ENCODE results near the gene CPA5.
"Not testable (repeated sequence)": the region's sequence is repeated elsewhere in the genome, so short reads cannot be mapped to it uniquely, and the experiment has no call there.

Gene CPA5

GRCh38 chr7:130344271-130344866 is at the start of gene CPA5:
TSS of gene CPA5 (plus strand) at chr7:130344816. CDS start at chr7:130346486, 1,670 bp downstream.
- no peak for DNase-seq (ENCODE audit: low read depth in 3 of 3, low spot score in 1 of 3)

DNA sequence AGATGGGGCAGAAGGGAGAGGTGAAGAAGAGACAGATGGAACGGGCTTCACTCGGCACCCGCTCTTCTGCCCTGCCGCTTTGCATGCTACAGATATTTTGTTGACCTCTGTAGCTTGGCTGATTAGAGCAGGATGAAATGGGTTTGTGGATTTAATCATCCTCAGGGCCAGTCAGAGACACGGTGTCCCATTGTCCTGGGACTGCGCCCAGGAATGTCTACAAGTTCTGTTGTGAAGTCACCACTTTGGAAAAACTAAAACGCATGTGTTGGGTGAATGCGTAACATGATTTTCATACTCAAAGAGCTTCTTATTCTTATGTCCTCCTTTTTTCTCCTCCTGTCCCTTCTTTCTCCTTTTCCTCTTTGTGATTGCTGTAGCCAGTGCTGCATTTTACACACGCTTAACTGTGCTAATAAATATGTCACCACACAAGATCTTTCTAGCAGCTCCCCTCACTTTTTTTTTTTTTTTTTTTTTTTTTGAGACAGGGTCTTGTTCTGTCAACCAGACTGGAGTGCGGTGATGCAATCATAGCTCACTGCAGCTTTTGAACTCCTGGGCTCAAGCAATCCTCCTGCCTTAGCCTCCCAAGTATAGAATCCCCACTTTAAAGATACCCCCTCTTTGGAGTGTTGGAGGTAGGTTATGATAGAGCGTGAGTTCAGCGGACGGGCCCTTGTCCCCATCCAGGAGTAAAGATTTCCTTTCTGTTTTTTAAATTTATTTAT is 48.2 kb upstream of the CPA5 start:
- no peak for DNase-seq (ENCODE audit: low read depth in 3 of 3, low spot score in 1 of 3)

GRCh38 chr7:130297628-130298543 is 46.7 kb upstream of the CPA5 start:
- no peak for DNase-seq (ENCODE audit: low read depth in 3 of 3, low spot score in 1 of 3)

DNA sequence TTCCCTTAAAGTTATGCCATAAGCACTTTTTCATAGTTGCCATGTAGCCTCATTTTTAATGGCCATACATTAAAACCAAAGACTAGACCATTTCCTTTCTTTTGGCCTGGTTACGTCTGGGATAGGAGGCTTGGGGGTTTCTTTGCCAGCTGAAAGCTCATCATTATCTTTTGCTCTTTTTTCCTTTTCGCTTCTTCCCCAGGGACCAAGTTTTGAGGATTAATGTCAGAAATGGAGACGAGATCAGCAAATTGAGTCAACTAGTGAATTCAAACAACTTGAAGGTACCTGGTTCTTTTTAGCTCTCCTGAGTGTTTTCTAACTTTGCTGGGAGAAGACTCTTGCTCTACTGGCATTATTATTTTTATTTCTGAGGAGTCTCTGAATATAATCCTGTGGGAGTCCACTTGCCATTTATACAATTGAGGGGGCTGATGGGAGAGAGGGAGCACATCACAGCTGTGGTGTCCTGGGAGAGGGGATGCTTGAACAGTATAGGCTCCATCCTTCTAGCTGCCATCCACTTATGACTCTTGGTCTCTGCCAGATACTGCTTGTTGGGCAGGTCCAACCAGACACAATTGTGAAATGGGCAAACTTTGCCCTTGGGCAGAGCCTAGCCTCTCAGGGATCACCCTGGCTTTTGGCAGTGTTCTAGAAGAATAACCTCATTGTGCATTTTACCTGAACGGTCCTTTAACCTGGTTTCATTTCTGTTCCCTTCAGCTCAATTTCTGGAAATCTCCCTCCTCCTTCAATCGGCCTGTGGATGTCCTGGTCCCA is 45.9 kb upstream of the CPA5 start:
- DNase-seq (ENCODE audit: low read depth in 3 of 3, low spot score in 1 of 3), result no peak

DNA sequence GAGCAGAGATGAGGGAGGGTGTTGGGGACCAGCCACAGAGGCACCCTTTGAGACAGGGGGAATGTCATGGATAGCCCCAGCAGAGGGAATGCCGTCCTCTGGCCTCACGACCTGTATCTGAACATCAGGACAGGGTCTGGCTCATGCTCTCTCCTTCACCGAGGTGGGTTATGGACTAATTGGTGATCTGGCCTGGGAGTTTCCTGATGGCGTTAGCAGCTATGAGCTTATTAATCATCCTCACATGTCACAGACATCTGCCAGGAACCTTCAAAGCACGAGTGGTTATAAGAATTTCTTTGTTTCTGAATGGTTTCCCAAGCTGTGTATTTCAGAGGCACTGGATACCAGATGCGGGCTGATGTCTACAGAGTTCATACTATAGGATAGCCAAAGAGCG is 44.8 kb upstream of the CPA5 start:
- no peak for DNase-seq (ENCODE audit: low read depth in 3 of 3, low spot score in 1 of 3)

GRCh38 chr7:130301501-130302020 is 43.1 kb upstream of the CPA5 start:
- no peak for DNase-seq (ENCODE audit: low read depth in 3 of 3, low spot score in 1 of 3)

- DNase-seq (ENCODE audit: low read depth in 3 of 3, low spot score in 1 of 3), result no peak
These were observed 42.0 kb upstream of the CPA5 start for GRCh38 chr7:130302649-130303048.

DNA sequence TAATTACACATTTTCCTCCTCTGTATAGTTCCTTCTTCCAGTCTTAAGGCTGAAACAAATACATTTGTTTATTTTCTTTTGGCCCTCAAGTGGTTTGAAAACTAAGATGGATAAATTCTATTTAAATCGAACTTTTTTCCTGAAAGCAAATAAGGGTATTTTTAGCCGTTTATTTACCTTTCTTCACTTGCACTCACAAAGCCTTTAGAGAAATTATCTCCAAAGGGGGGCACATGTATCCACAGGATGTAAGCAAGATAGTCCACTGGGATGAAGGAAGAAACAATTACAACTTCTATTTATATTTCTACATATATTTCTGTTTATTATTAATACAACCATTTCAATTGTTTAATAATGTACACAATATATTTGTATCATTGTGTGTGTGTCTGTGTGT is 41.5 kb upstream of the CPA5 start:
- DNase-seq (ENCODE audit: low read depth in 3 of 3, low spot score in 1 of 3), result no peak

- no peak for DNase-seq (ENCODE audit: low read depth in 3 of 3, low spot score in 1 of 3)
These were observed 41.1 kb upstream of the CPA5 start for GRCh38 chr7:130303551-130303950.

GRCh38 chr7:130303982-130304381 is 40.6 kb upstream of the CPA5 start:
- no peak for DNase-seq (ENCODE audit: low read depth in 3 of 3, low spot score in 1 of 3)

GRCh38 chr7:130304878-130305277 is 39.7 kb upstream of the CPA5 start:
- DNase-seq (ENCODE audit: low read depth in 3 of 3, low spot score in 1 of 3), result no peak

GRCh38 chr7:130305433-130306042 is 39.1 kb upstream of the CPA5 start:
- no peak for DNase-seq (ENCODE audit: low read depth in 3 of 3, low spot score in 1 of 3)

GRCh38 chr7:130309986-130310385 is 34.6 kb upstream of the CPA5 start:
- DNase-seq (ENCODE audit: low read depth in 3 of 3, low spot score in 1 of 3), result no peak

DNA sequence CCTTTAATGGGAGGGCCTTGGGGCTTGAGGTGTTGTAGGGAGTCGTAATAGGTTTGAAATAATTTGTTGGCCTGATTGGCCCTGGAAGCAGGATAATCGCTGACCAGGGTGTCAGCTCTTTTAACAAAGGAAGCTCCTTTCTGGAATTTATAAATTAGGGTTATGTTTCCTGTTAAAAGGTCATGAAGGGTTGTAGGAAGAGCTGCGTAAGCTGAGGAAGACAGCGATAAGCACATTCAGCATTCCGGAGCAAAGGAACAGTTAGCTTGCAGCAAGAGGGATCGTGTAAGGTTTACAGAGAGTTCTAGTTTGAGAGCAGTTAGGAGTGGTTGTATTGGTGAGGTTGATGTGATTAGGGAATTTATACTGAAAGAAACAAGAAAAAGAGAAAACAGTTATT is 30.3 kb upstream of the CPA5 start:
- no peak for DNase-seq (ENCODE audit: low read depth in 3 of 3, low spot score in 1 of 3)

GRCh38 chr7:130319541-130319940 is 25.1 kb upstream of the CPA5 start:
- no peak for DNase-seq (ENCODE audit: low read depth in 3 of 3, low spot score in 1 of 3)

- DNase-seq (ENCODE audit: low read depth in 3 of 3, low spot score in 1 of 3), result not testable (repeated sequence)
These were observed 22.9 kb upstream of the CPA5 start for GRCh38 chr7:130321542-130322229.

- no peak for DNase-seq (ENCODE audit: low read depth in 3 of 3, low spot score in 1 of 3)
These were observed 22.0 kb upstream of the CPA5 start for GRCh38 chr7:130322615-130323014.

GRCh38 chr7:130324306-130324943 is 20.2 kb upstream of the CPA5 start:
- DNase-seq (ENCODE audit: low read depth in 3 of 3, low spot score in 1 of 3), result no peak

DNA sequence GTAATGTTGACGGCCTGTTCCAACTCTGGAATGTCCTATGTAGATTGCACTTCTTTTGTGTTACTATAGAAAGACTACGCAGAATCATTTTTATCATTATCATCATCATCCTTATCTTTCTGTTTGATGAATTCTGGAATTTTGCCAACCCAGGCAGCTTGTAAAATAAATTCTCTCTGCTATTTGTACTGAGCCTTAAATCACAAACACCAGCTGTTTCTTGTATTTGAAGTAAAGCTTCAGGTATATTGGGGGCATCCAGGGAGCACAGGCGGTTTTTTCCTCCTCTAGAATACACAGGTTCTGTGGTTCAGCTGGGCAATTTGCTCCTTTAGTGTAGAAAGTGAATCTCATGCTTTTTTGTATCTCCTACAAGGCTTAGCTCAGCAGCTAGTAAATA is 14.9 kb upstream of the CPA5 start:
- DNase-seq (ENCODE audit: low read depth in 3 of 3, low spot score in 1 of 3), result no peak

Data from stimulated activated CD4-positive, alpha-beta T cell treated with anti-CD3 and anti-CD28 coated beads, TNF-alpha, amount 100 ng/mL, for 1 hour (primary cell).